ENCODE results near the gene ANAPC5. TPM values are rescaled to one million over a fixed set of nuclear protein-coding genes. Genes with fewer than 3 reads are reported as not detected.
"Not testable (repeated sequence)": the region's sequence is repeated elsewhere in the genome, so short reads cannot be mapped to it uniquely, and the experiment has no call there.

Gene ANAPC5
- total RNA-seq, 1 donor from 2014 or later = 58.8 TPM

DNA sequence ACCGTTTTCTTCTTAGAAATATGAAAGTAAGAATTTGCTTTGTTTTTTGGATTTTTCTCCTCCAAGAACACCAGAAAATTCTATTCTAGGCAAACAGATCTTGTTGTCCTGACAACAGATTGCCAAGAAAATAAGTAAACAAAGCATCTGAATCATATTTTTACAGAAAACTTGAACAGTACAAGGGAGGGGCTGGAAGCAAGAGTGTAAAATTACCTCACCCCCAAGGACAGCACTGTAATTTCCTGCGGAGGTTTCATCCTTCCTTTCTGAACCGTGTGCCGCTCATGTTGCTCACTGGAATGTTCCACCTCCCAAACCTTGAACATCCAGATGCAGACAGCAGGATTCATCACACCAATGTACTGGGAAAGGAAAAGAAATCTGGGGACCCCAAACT is 50.3 kb downstream of the ANAPC5 start:
- Histone ChIP-seq H3K36me3 (no peaks in the 10 kb centered on the region), H3K27ac (no peak overlapping the region), H3K4me1 (peaks cover 0 to 4% of the 10 kb centered on the region in 2 donors), H3K4me3 (no peak overlapping the region), H3K27me3 (no peaks in the 10 kb centered on the region), H3K9me3 (no peaks in the 10 kb centered on the region)
- no peak for DNase-seq (ENCODE audit: low spot score in 2 of 2)
- intact Hi-C loops (cut with DNase I) = no loop called here
- TF ChIP-seq, protein P1, sequence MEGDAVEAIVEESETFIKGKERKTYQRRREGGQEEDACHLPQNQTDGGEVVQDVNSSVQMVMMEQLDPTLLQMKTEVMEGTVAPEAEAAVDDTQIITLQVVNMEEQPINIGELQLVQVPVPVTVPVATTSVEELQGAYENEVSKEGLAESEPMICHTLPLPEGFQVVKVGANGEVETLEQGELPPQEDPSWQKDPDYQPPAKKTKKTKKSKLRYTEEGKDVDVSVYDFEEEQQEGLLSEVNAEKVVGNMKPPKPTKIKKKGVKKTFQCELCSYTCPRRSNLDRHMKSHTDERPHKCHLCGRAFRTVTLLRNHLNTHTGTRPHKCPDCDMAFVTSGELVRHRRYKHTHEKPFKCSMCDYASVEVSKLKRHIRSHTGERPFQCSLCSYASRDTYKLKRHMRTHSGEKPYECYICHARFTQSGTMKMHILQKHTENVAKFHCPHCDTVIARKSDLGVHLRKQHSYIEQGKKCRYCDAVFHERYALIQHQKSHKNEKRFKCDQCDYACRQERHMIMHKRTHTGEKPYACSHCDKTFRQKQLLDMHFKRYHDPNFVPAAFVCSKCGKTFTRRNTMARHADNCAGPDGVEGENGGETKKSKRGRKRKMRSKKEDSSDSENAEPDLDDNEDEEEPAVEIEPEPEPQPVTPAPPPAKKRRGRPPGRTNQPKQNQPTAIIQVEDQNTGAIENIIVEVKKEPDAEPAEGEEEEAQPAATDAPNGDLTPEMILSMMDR (IDR thresholded peaks at IDR 0.05) = no peak

GRCh38 chr12:121300083-121300819 is 52.0 kb downstream of the ANAPC5 start:
- no peak for DNase-seq (ENCODE audit: low spot score in 2 of 2)
- Histone ChIP-seq H3K27ac (no peak overlapping the region), H3K4me1 (peaks cover 0 to 9% of the 10 kb centered on the region in 2 donors), H3K36me3 (no peaks in the 10 kb centered on the region), H3K9me3 (no peaks in the 10 kb centered on the region), H3K27me3 (no peaks in the 10 kb centered on the region), H3K4me3 (no peak overlapping the region)
- intact Hi-C loops (cut with DNase I) = no loop called here
- TF ChIP-seq, protein P1 (IDR thresholded peaks at IDR 0.05) = no peak

DNA sequence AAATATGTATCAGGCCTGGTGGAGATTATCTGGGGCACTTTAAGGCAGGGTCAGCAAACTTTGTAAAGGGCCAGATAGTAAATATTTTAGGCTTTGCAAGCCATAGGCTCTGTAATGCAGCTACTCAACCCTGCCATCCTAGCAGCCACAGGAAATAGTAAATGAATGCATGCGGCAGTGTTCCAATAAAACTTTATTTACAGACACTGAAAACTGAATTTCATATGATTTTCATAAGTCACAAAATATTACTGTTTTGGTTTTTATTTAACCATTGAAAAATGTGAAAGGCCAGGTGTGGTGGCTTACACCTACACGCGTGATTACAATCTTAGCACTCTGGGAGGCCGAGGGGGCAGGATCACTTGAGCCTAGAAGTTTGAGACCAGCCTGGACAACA is 52.5 kb downstream of the ANAPC5 start:
- intact Hi-C loops (cut with DNase I) = no loop called here
- H3K4me1 ChIP-seq = peaks cover 0 to 14% of the 10 kb centered on the region in 2 donors
- H3K27ac ChIP-seq = no peak overlapping the region
- no peak overlapping the region for H3K4me3 ChIP-seq
- no peaks in the 10 kb centered on the region for H3K9me3 ChIP-seq
- H3K36me3 ChIP-seq = no peaks in the 10 kb centered on the region
- TF ChIP-seq, protein P1 (IDR thresholded peaks at IDR 0.05) = no peak
- no peak for DNase-seq (ENCODE audit: low spot score in 2 of 2)
- H3K27me3 ChIP-seq = no peaks in the 10 kb centered on the region

DNA sequence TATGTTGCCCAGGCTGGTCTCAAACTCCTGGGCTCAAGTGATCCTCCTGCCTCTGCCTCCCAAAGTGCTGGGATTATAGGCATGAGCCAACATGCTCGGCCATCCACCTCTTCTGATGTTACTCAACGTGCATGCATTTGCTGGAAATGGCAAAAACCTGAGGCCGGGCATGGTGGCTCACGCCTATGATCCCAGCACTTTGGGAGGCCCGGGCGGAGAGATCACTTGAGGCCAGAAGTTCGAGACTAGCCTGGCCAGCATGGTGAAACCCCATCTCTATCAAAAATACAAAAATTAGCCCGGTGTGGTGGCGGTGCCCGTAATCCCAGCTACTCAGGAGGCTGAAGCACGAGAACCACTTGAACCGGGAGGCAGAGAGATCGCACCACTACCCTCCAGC is 53.8 kb downstream of the ANAPC5 start:
- intact Hi-C loops (cut with DNase I); DNase-seq (ENCODE audit: low spot score in 2 of 2): not testable (repeated sequence)

DNA sequence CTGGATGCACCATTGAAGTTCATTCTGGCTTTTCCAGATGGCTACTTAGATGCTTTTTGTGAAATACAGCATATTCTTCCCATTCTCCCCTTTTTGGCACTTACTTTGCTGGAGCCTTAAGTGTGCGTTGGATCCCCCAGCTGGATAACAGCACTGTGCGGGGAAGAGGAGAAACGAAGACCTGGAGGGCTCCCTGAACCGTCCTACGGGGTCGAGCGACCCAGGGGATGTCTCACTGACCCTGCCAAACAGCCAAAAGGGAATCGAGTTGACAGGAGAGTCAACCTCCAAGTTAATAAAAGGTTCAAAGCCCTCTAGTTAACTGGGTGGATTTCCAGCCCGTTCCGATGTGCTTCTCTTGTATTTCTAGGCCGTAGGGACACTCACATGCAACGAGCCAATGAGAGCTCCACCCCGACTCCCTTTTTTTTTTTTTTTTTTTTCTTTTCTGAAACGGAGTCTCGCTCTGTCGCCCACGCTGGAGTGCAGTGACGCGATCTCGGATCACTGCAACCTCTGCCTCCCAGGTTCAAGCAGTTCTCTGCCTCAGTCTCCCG is 54.7 kb downstream of the ANAPC5 start:
- H3K36me3 ChIP-seq = peaks cover 0 to 1% of the 10 kb centered on the region in 2 donors

More for the DNA sequence above, 53.8 kb downstream of the ANAPC5 start:
- H3K36me3 ChIP-seq, H3K9me3 ChIP-seq, H3K27me3 ChIP-seq, H3K27ac ChIP-seq, H3K4me3 ChIP-seq: not testable (repeated sequence)
- peaks cover 0 to 18% of the 10 kb centered on the region in 2 donors for H3K4me1 ChIP-seq

More for the DNA sequence above, 54.7 kb downstream of the ANAPC5 start:
- Histone ChIP-seq H3K9me3 (no peaks in the 10 kb centered on the region), H3K27me3 (no peaks in the 10 kb centered on the region), H3K4me3 (peak overlapping the region; percentile 89 to 99), H3K4me1 (peaks cover 0 to 18% of the 10 kb centered on the region in 2 donors), H3K27ac (peak overlapping the region; percentile 53 to 55)
- peak in 1 of 2 donors; percentile 63 for DNase-seq (ENCODE audit: low spot score in 2 of 2)
- intact Hi-C loops (cut with DNase I) = no loop called here
- TF ChIP-seq, protein P1 (IDR thresholded peaks at IDR 0.05) = no peak
